ENCODE results near the gene LRBA.

DNA sequence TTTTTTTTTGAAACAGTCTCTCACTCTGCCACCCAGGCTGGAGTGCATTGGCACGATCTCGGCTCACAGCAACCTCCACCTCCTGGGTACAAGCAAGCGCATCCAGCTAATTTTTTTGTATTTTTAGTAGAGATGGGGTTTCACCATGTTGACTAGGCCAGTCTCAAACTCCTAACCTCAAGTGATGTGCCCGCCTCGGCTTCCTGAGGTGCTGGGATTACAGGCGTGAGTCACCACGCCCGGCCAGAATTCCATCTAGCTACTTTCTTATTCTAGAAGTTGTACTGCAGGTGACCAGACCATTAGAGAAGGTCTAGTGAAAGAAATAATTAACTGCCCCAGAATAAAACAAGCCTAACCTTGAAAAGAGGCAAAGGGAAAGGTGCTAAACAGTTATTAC is 2.3 kb downstream of the LRBA start:
- TF ChIP-seq POLR2AphosphoS5 (IDR thresholded peaks at IDR 0.05; ENCODE audit: insufficient read depth, low read depth, low read length): no peak
- TF ChIP-seq, protein P1, sequence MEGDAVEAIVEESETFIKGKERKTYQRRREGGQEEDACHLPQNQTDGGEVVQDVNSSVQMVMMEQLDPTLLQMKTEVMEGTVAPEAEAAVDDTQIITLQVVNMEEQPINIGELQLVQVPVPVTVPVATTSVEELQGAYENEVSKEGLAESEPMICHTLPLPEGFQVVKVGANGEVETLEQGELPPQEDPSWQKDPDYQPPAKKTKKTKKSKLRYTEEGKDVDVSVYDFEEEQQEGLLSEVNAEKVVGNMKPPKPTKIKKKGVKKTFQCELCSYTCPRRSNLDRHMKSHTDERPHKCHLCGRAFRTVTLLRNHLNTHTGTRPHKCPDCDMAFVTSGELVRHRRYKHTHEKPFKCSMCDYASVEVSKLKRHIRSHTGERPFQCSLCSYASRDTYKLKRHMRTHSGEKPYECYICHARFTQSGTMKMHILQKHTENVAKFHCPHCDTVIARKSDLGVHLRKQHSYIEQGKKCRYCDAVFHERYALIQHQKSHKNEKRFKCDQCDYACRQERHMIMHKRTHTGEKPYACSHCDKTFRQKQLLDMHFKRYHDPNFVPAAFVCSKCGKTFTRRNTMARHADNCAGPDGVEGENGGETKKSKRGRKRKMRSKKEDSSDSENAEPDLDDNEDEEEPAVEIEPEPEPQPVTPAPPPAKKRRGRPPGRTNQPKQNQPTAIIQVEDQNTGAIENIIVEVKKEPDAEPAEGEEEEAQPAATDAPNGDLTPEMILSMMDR (IDR thresholded peaks at IDR 0.05; ENCODE audit: extremely low read depth in 1 of 2, insufficient read depth in 1 of 2, low read depth in 1 of 2, low read length in 2 of 2): no peak
- no peak for TF ChIP-seq POLR2A (IDR thresholded peaks at IDR 0.05; ENCODE audit: low read depth, low read length)
